ENCODE measurements around the gene CERKL. TPM values are rescaled to one million over a fixed set of nuclear protein-coding genes. Genes with fewer than 3 reads are reported as not detected.

The CERKL gene
- total RNA-seq, 1 donor from 2014 or later, result not detected

DNA sequence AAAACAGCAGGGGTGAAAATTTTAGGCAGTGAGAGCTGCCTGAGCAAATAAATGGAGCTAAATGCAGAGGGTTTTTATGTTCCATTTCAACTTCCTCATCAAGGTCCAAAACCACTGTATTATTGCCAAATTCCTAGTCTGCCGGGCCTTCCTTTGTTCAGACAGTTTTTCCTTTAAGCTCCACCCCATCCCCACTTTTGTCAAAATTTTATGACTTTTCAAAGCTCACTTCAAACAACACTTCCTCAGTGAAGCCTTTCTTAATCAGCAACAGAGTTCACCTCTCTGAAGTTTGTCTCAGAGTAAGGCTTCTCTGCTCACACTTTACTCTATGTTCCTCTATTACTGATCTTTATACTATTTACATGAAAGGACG, 81.3 kb downstream of the CERKL start:
- Mint-ChIP-seq H3K27ac (ENCODE audit: unreplicated experiment) (no peak overlapping the region), H3K27me3 (ENCODE audit: unreplicated experiment) (peaks cover 9% of the 10 kb centered on the region), H3K9me3 (ENCODE audit: unreplicated experiment) (no peaks in the 10 kb centered on the region), H3K4me3 (ENCODE audit: unreplicated experiment) (no peak overlapping the region), H3K36me3 (ENCODE audit: unreplicated experiment) (no peaks in the 10 kb centered on the region), H3K4me1 (ENCODE audit: unreplicated experiment) (no peaks in the 10 kb centered on the region)
- no peak for DNase-seq (ENCODE audit: extremely low spot score, unreplicated experiment)
- TF ChIP-seq, protein P1, sequence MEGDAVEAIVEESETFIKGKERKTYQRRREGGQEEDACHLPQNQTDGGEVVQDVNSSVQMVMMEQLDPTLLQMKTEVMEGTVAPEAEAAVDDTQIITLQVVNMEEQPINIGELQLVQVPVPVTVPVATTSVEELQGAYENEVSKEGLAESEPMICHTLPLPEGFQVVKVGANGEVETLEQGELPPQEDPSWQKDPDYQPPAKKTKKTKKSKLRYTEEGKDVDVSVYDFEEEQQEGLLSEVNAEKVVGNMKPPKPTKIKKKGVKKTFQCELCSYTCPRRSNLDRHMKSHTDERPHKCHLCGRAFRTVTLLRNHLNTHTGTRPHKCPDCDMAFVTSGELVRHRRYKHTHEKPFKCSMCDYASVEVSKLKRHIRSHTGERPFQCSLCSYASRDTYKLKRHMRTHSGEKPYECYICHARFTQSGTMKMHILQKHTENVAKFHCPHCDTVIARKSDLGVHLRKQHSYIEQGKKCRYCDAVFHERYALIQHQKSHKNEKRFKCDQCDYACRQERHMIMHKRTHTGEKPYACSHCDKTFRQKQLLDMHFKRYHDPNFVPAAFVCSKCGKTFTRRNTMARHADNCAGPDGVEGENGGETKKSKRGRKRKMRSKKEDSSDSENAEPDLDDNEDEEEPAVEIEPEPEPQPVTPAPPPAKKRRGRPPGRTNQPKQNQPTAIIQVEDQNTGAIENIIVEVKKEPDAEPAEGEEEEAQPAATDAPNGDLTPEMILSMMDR (IDR thresholded peaks at IDR 0.05), result no peak

GRCh38 chr2:181575024-181575649, 81.8 kb downstream of the CERKL start:
- H3K27me3 Mint-ChIP-seq (ENCODE audit: unreplicated experiment), result peaks cover 6% of the 10 kb centered on the region

GRCh38 chr2:181574321-181574720, 82.6 kb downstream of the CERKL start:
- Mint-ChIP-seq H3K36me3 (ENCODE audit: unreplicated experiment) (no peaks in the 10 kb centered on the region), H3K27ac (ENCODE audit: unreplicated experiment) (no peak overlapping the region), H3K4me1 (ENCODE audit: unreplicated experiment) (no peaks in the 10 kb centered on the region), H3K27me3 (ENCODE audit: unreplicated experiment) (peaks cover 6% of the 10 kb centered on the region), H3K9me3 (ENCODE audit: unreplicated experiment) (no peaks in the 10 kb centered on the region), H3K4me3 (ENCODE audit: unreplicated experiment) (no peak overlapping the region)
- no peak for DNase-seq (ENCODE audit: extremely low spot score, unreplicated experiment)
- TF ChIP-seq, protein P1 (IDR thresholded peaks at IDR 0.05), result no peak

More at GRCh38 chr2:181575024-181575649, 81.8 kb downstream of the CERKL start:
- H3K27ac Mint-ChIP-seq (ENCODE audit: unreplicated experiment), result no peak overlapping the region
- TF ChIP-seq, protein P1 (IDR thresholded peaks at IDR 0.05), result no peak
- no peaks in the 10 kb centered on the region for H3K9me3 Mint-ChIP-seq (ENCODE audit: unreplicated experiment)
- no peak overlapping the region for H3K4me3 Mint-ChIP-seq (ENCODE audit: unreplicated experiment)
- no peaks in the 10 kb centered on the region for H3K4me1 Mint-ChIP-seq (ENCODE audit: unreplicated experiment)
- H3K36me3 Mint-ChIP-seq (ENCODE audit: unreplicated experiment), result no peaks in the 10 kb centered on the region
- no peak for DNase-seq (ENCODE audit: extremely low spot score, unreplicated experiment)

DNA sequence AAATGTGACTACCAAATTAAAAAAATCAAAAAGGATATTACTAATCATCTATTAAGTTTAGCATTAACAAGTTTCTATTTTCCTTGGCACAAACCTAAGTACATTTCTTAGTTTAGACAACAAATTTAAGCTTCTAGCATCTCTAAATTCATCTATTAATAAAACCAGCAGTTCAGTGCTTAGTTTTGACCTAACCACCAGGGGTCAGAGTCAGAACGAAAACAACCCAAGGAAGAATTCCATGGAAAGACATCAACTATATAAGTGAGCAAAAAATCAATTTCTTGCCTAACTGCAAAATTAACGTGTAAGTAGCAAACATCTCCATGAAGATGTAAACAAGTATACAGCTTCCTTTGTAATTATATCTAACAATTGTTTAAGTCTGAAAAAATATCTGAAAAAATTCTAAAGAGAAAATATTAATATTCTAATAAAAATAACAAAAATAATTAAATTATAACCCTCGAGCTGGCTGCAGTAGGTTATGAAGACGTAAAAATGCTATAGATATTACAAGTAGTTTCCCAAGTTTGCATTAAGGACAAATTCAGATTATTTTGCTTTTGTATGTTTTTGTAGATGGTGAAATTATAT, 83.7 kb downstream of the CERKL start:
- Mint-ChIP-seq H3K27ac (ENCODE audit: unreplicated experiment) (no peak overlapping the region), H3K9me3 (ENCODE audit: unreplicated experiment) (no peaks in the 10 kb centered on the region), H3K4me3 (ENCODE audit: unreplicated experiment) (no peak overlapping the region), H3K27me3 (ENCODE audit: unreplicated experiment) (peaks cover 6% of the 10 kb centered on the region), H3K36me3 (ENCODE audit: unreplicated experiment) (no peaks in the 10 kb centered on the region), H3K4me1 (ENCODE audit: unreplicated experiment) (no peaks in the 10 kb centered on the region)
- TF ChIP-seq, protein P1 (IDR thresholded peaks at IDR 0.05), result peak; percentile 56
- no peak for DNase-seq (ENCODE audit: extremely low spot score, unreplicated experiment)

DNA sequence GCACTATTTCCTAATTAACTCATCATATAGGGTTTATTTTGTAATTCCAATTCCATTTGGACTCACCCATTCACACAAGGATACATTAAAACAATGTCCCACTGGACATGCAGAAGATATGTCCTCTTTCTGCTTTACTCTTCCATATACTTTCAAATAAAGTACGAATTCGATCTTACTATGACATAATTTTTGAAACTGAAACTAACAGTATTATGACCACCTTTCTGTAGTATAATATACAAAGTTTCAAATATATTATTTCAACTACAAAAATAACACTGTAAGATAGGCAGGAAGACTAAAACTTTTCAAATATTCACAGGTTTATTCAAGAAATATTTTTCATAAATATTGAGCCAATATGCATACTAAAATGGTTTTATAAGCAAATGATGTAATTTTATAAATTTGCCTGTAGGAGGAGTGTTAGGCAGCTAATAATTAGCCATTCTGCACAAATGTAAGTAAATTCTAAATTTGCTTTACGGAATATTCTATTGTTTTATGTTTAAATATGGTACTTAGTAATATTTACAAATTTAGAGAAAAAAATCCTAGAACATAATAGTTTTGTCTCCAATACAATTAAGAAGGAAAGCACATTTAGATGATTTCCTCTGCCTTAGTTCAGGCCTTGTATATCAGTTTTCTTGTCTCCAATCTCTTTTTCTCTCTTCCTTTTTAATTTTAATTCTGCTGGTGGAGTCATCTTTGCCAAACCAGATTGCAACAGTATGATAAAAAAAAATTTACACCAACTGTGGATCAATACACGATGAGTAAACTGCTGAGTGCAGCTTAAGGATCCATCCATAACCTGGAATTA, 85.9 kb downstream of the CERKL start:
- TF ChIP-seq, protein P1 (IDR thresholded peaks at IDR 0.05), result peak; percentile 47
- Mint-ChIP-seq H3K27me3 (ENCODE audit: unreplicated experiment) (peaks cover 6% of the 10 kb centered on the region), H3K36me3 (ENCODE audit: unreplicated experiment) (no peaks in the 10 kb centered on the region), H3K9me3 (ENCODE audit: unreplicated experiment) (no peaks in the 10 kb centered on the region), H3K4me3 (ENCODE audit: unreplicated experiment) (no peak overlapping the region), H3K4me1 (ENCODE audit: unreplicated experiment) (no peaks in the 10 kb centered on the region), H3K27ac (ENCODE audit: unreplicated experiment) (no peak overlapping the region)
- no peak for DNase-seq (ENCODE audit: extremely low spot score, unreplicated experiment)

Measured in osteocyte (in vitro differentiated cells).